HTR-8/SVneo (cell line): ENCODE measurements around the gene TNS3.

ENCODE experiments used
- DNase-seq: peaks from one replicate; pipeline ENCODE4 v3.0.0; 2011; ENCODE audit warnings: low spot score, mixed read lengths; ENCODE audit not compliant: insufficient read length
- FAIRE-seq: peaks from 2 replicates; lab custom pipeline; 2011; peaks lifted over from hg19 to GRCh38; lab: Jason Lieb, UNC

TNS3 gene

DNA sequence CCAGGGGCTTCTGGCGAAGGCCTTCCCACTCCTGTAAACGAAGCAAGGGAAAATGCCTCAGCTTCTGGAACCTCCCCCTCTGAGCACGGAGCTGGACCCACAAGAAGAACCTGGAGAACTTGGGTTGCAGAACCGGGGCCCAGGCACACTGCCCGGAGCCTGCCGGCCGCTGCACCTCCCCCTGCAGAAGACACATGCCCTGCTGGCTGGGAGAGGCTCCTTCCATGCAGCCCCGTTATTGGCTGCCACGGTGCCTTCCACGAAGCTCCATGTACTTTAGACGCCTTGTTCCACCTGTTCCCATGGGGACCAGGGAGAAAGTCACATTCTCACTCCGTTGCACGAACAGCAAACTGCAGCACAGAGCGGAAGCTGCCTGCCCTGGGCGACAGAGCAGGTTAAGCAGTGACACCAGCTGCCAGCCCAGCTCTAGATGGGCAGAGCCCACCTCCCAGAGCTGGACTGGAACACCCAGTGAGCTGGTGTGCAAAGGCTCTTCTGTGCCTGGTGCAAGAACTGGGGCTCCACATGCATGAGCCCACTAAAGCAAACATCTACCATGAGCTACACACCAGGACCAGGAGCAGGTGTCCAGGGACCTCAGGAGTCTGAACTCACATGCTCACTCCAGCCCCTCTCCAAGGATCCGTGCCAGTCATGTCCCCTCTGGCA is 70.1 kb downstream of the TNS3 start:
- FAIRE-seq (no peak), DNase-seq (no peak)

GRCh38 chr7:47510786-47511185 is 71.1 kb downstream of the TNS3 start:
- DNase-seq (no peak), FAIRE-seq (no peak)

DNA sequence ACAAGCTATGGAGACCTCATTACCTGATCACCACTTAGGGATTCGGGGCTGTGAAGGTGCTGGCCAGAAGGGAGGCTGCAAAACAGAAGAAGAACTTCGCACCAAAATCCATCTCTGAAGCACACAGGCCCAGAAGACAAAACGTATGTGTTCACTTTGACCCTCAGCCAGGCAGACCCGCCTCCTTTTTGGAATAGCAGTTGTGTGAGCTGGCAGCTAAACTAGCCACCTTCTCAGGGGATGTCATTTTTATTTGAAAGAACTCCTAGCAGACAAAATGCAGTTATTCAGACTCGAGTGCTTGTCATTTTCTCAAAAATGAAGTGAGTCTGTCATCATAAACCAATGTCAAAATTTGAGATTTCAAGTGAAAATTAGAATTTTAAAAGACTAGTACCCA is 71.7 kb downstream of the TNS3 start:
- FAIRE-seq (no peak), DNase-seq (no peak)

- no peak for DNase-seq
- FAIRE-seq, result peak; percentile 13
Measured at GRCh38 chr7:47509571-47509970, 72.3 kb downstream of the TNS3 start.

- no peak for FAIRE-seq
- DNase-seq, result no peak
Measured at GRCh38 chr7:47508389-47509380, 73.2 kb downstream of the TNS3 start.

DNA sequence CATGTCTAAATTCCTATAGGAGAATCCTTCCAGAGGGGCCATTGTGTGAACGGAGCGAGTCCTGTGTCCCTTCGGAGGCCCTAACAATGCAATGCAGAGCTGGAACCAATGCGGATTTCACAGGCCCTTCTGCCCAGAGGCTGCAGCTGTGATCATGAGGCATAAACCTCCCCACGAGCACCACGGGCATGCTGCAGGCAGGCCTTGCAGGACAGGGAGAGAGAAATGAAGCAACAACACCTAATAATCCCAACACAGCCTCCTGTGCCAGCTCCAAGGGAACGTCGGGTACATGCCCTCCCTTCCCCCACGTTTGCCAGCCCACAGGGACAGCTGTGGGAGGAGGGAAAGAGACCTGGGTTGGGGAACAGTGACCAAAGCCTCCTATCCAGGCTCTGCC is 74.4 kb downstream of the TNS3 start:
- DNase-seq (no peak), FAIRE-seq (no peak)

DNA sequence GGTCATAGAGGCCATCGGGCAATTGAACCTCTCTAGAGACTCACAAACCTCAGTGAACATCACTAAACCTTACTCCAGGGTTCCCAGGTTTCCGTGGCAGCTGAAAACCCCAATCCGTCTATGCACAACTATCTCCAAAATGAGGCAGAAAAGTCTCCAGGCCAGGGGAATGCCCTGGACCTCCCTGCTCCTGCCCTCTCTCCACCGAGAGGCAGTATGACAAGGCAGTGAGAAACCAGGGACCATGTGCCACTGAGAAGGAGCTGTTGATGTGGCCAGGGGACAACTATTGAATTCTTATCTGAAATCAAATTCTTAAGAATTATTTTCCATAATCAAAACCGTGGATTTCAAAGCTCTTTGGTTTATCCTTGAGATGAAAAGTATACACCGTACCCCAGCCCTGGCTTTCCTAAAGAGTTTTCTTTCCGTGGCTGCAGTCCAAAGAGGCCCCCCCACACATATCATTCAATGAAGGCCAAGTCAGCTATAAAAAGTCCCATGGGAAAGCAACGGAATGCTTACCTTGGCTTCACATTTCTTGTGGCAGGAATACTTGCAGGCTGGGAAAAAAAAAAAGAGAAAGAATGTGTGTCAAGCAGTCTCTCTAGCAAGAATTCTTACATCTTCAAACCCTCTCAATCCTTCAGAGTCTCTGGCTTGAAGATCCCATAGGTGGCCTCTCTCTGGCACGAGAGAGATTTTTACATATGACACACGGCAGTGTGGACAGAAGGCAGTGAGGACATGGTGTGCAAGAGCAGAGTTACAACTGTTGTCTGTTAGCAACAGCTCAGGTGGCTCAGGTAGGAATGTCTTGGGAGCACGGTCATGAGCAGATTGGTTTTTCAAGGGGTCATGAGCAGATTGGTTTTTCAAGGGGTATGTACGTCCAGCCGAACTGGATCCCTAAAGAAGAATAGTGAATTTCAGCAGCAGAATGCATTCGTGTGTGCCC is 75.2 kb downstream of the TNS3 start:
- FAIRE-seq, result no peak

GRCh38 chr7:47505312-47506007 is 76.5 kb downstream of the TNS3 start:
- FAIRE-seq, result peak; percentile 77
- DNase-seq, result no peak

More for the DNA sequence above, 75.2 kb downstream of the TNS3 start:
- DNase-seq, result no peak

DNA sequence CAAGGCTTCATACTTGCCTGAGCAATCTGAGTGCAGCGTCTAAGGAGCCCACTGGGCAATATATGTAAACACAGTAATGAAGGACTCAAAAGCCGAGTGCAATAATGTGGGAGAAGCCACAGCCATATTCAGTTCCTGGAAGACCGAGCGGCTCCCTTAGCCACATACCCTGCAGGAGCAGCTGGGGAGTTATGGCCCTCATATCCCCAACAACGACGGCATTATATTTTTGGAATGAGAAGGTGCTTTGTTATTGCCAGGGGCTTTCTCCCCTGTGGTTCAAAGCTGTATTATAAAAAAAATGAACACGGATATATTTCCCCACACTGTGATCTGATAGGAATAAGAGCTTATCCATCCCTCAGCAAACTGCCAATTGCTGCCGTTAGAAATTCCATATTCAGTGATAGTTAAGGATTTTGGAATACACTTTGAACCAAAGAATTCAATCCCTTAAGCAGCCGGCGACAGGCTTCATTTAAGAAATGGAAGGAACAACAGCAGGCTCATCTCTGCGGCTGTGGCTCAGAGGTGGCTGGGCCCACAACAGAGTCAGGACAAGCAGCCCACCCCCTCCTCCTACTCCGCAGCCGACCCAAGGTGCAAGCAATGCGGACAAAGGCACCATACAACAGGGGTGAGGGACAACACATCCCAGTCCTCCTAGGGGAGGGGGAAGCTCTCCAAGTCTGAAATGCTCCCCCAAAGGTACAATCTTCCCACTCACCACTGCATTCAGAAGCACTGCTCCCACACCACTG is 77.2 kb downstream of the TNS3 start:
- DNase-seq, result no peak
- FAIRE-seq, result no peak

DNA sequence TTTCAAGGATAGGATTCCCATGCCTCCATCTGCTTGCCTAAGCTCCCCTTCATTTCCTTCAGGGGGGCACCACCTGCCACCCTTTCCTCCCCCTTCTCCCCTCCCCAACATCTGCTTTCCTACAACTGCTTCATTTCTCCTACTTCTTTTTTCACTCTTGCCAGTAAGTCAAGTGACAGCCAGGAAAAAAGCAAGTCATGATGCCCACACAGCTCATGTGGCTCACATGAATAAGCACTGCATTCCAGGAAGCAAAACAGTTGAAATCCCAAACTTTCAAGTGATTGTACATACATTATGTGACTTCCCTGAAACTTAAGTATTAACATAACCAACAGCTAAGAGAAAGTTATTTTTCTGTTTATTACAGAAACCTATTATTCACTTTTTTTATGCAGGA is 78.6 kb downstream of the TNS3 start:
- FAIRE-seq, result no peak

DNA sequence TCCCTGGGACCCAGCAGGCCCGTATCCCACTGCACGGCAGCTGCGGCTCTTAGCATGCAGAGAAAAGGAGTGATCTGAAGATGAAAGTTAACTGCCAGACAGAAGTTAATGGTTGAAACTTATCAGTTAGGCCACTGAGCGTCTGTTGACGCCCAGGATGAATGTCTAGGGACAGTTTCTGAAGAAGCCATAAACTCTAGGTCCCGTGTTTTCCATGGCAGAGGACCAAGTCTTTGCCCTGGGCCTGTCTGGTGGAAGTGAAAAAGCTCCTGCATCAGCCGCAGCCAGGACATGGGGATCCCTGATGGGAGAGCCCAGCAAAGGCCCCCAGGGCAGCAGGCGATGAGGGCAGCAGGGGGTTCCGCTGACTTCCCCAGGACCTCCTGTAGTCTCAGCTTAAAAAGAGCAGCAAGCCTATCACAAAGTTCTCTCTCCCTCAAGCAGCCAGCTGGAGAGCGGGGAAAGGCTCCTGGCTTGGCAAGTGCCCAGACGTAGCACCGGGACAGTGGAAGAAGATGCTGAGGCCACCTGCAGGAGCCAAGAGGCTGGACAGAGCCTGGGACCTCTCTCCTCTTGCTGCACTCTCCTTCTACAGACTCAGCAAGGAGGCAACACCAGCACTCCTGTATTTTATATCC is 79.6 kb downstream of the TNS3 start:
- FAIRE-seq (no peak), DNase-seq (no peak)

More for the DNA sequence above, 78.6 kb downstream of the TNS3 start:
- DNase-seq, result no peak

DNA sequence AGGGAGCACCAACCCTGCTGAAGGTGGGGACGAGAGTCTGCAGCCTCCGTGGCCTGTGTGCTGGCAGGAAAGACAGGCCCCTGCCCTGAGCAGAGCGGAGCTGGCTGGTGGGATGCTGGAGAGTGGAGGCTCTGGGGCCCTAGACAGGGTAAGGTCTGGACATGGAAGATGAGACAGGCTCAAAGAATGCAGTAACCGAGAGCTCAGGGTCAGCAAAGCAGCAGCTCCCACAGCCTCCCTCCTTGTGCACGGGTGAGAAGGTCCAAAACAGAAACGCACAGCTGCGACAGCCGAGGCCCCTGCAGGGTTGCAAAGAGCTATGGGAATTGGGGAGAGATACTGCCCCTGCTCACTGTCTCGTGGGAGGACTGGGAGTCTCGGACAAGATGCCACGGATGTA is 80.5 kb downstream of the TNS3 start:
- FAIRE-seq (peak; percentile 84), DNase-seq (peak; percentile 80)

DNA sequence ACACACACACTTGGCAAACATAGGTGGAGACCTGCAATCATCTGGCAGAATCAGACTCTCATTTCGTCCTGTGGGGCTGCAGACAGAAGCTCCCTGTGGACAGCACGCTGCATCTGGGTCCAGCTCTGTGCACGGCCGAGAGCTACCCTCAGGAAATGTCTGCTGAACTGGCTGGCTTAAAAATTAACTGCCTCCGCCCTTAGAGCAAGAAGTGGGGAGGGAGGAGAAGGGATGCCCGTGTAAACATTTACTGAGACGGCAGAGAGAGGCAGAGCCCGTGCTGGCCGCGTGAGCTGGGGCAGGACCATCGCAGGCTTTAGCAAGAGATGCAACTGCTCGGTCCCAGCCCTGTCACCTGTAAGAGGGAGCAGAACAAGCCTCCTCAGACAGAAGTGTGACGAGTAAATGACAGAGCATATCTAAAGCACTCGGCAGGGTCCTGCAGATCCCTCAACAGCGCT is 81.8 kb downstream of the TNS3 start:
- no peak for FAIRE-seq
- no peak for DNase-seq

DNA sequence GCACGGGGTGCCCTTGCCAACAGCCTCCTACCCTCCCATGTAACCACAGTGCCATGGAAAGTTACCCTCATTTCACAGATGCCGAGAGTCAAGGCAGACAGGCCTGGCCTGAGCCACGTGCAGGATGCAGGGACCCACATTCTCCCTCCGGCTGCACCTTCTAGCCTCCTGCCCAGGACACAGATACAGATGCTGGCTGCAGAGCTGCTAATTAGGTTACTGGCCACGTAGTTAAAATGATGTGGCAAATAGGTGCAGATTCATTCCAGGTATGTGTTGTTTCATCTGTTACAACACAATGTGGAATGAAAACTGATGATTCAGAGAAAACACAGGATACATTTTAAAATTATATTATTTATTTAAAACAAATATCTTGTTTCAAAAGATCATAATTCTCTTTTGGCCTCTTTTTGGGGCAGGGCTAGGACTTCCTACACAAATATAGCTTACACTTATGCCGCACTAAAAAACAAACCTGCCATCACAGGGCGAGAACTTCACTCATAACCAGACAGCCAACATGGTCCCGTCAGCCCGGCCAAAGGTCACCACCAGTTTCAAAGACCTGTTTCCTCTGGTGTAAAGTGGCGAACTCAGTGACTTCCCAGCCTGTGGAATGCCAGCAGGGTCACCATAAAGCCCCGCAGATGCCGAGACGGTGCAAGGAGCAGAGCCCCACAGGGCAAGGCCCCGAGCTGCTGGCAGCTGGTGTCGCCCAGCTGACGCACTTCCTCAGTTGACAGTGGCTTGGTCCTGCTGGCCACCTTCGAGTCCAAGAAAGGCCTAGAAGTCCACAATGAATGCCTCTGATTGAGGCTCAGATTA is 83.5 kb downstream of the TNS3 start:
- FAIRE-seq (no peak), DNase-seq (no peak)

DNA sequence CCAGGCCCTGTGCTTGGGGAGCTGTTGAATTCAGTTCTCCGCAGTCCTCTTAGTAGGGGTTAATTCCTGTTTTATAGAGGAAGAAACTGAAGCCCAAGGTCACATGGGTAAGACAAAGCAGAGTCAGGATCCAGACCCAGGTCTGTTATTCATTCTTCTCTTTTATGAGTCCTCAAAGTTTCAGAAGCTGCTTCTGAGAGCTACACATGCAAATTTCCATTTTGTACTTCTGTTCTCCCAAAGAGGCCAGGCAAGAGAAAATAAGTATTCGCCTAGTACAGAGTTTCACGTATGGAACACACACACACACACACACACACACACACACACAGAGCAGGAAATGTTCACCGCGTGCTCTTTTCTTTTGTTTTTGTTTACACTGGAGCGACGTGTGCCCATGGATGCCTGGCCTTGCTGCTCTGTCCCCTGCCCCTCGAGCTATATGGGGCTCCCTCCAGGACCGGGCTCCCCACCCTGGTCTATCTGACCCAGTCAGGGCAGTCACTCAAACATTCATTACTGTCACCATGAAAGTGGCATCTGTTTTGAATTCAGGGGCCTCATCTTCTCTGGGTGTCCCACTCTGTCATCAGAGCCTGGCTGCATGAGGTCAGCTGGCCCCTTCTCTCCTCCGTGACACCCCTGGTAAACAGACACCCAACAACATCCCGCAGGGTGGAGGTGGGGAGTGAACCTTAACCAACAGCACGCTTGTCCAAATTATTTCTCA is 84.4 kb downstream of the TNS3 start:
- FAIRE-seq (no peak), DNase-seq (no peak)

- FAIRE-seq (no peak), DNase-seq (no peak)
Measured at GRCh38 chr7:47496666-47497065, 85.2 kb downstream of the TNS3 start.
